Measurements from ENCODE around the gene AMPD3. TPM values are rescaled to one million over a fixed set of nuclear protein-coding genes. Genes with fewer than 3 reads are reported as not detected.
A peak's percentile ranks its signal among the peaks of the same experiment; 100 is the strongest.

Gene AMPD3
- total RNA-seq: 1 to 10 TPM; 7.9 to 9.7 TPM

DNA sequence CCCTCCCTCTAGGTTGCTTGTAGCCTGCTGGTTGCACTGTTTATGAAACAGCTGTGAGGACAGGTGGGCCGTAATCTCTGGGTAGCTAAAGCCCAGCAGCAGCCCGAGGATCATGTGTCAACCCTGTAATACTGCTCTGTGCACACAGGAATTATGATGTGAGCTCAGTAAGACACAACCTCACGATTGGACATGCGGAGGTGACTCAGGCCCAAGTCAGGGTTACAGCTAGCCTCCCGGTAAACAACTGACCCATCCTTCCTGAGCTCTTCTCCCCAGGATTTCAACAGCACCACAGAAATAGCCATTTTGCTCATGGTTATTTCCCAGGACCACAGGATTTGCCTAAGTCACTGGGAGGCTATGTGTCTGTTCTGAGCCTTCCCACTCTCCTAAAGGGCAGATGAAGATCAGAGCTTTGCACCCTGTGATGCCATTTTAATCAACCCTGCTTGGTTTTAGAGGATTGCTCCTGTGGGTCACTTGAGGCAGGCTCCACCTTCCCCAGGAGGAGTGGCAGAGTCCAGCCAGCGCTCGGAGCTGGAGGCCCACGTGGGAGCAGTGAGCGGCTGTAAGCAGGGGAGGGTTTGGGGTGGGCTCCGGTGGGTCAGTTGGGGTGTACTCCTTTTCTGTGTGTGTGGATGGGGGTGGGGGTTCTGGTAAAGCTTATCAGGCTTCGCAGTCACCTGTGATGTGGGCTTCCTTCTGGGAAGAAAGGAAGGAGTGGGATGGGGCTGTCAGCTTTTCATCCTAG is at the start of gene AMPD3:
AMPD3 (plus strand) TSS at position 387 of the 754 bp plus-strand sequence. CDS start 6,256 bp downstream, outside the sequence.
- Histone ChIP-seq H3K9me3 (no peaks in the 10 kb centered on the region), H3K4me1 (peaks cover 4% of the 10 kb centered on the region), H3K27me3 (no peaks in the 10 kb centered on the region), H3K27ac (peak within 1 kb of the TSS; percentile 27), H3K9ac (ENCODE audit: low read depth in 2 of 2, low read length in 2 of 2) (peak within 1 kb of the TSS; percentile 19 to 53), H3K36me3 (no peaks in the 10 kb centered on the region), H3K4me3 (peak within 1 kb of the TSS; percentile 21)
- intact Hi-C loops (cut with DNase I): no loop called here
- TF ChIP-seq, protein P1, sequence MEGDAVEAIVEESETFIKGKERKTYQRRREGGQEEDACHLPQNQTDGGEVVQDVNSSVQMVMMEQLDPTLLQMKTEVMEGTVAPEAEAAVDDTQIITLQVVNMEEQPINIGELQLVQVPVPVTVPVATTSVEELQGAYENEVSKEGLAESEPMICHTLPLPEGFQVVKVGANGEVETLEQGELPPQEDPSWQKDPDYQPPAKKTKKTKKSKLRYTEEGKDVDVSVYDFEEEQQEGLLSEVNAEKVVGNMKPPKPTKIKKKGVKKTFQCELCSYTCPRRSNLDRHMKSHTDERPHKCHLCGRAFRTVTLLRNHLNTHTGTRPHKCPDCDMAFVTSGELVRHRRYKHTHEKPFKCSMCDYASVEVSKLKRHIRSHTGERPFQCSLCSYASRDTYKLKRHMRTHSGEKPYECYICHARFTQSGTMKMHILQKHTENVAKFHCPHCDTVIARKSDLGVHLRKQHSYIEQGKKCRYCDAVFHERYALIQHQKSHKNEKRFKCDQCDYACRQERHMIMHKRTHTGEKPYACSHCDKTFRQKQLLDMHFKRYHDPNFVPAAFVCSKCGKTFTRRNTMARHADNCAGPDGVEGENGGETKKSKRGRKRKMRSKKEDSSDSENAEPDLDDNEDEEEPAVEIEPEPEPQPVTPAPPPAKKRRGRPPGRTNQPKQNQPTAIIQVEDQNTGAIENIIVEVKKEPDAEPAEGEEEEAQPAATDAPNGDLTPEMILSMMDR (IDR thresholded peaks at IDR 0.05): no peak
- no peak for DNase-seq

GRCh38 chr11:10405865-10406592 is 49.0 kb upstream of the AMPD3 start:
- TF ChIP-seq, protein P1 (IDR thresholded peaks at IDR 0.05): peak; percentile 60
- Histone ChIP-seq H3K27ac (no peak overlapping the region), H3K36me3 (no peaks in the 10 kb centered on the region), H3K4me1 (no peaks in the 10 kb centered on the region), H3K9ac (ENCODE audit: low read depth in 2 of 2, low read length in 2 of 2) (no peak overlapping the region), H3K27me3 (no peaks in the 10 kb centered on the region), H3K4me3 (no peak overlapping the region), H3K9me3 (no peaks in the 10 kb centered on the region)
- intact Hi-C loops (cut with DNase I): loop anchor here (2.0 to 10.0 kb wide), 3 partner anchors 109 to 329 kb away; no protein-coding TSS in a partner anchor
- peak; percentile 58 for DNase-seq

DNA sequence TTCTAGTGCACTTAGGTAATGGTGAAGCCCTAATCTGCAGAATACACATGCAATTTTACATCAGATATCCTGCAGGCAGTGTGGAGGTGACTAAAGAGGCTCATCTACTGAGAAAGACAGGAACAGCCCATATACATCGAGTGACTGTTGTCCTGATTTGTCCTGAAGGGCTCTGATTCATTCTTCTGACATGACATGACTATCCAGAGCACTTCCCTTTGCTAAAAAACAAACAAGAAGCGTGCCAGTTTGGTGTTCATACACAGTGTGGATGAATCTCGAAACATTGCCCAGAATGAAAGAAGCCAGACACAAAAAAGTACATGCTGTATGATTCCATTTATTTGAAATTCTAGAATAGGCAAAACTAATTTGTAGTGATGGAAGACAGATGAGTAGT is 48.0 kb upstream of the AMPD3 start:
- Histone ChIP-seq H3K4me3 (no peak overlapping the region), H3K36me3 (no peaks in the 10 kb centered on the region), H3K4me1 (no peaks in the 10 kb centered on the region), H3K9me3 (no peaks in the 10 kb centered on the region), H3K9ac (ENCODE audit: low read depth in 2 of 2, low read length in 2 of 2) (no peak overlapping the region), H3K27ac (no peak overlapping the region), H3K27me3 (no peaks in the 10 kb centered on the region)
- TF ChIP-seq, protein P1 (IDR thresholded peaks at IDR 0.05): no peak
- intact Hi-C loops (cut with DNase I): loop anchor here (2.0 to 10.0 kb wide), 3 partner anchors 108 to 328 kb away; no protein-coding TSS in a partner anchor
- DNase-seq: no peak

GRCh38 chr11:10407749-10408685 is 47.0 kb upstream of the AMPD3 start:
- no peak for DNase-seq
- H3K4me1 ChIP-seq: no peaks in the 10 kb centered on the region
- H3K27ac ChIP-seq: no peak overlapping the region
- no peak overlapping the region for H3K4me3 ChIP-seq
- TF ChIP-seq, protein P1 (IDR thresholded peaks at IDR 0.05): no peak
- intact Hi-C loops (cut with DNase I): loop anchor here (2.0 to 10.0 kb wide), 3 partner anchors 107 to 327 kb away; no protein-coding TSS in a partner anchor
- no peaks in the 10 kb centered on the region for H3K27me3 ChIP-seq
- no peak overlapping the region for H3K9ac ChIP-seq (ENCODE audit: low read depth in 2 of 2, low read length in 2 of 2)
- H3K36me3 ChIP-seq: no peaks in the 10 kb centered on the region
- no peaks in the 10 kb centered on the region for H3K9me3 ChIP-seq

DNA sequence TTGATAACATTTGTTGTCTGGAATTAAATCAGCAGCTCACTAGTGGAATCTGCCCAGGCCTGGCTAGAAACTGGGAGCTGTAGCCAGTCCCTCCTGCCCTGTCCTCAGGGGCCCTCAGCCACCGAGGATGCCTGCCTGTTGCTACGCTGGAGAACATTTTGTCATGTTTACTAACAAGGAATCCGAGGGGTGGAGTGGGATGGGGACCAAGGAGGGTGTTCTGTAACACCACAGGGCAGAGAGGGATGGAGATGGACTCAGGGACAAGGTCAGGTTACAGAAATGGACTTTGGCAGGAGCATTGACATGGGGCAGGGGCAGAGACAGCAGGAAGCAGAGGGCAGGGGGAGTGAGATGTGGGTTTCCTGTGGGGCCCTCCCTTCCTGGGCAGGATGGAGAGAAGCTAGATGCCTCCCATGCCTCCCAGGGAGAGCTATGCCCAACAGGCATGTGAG is 45.8 kb upstream of the AMPD3 start:
- no peak overlapping the region for H3K27ac ChIP-seq
- no peaks in the 10 kb centered on the region for H3K36me3 ChIP-seq
- H3K27me3 ChIP-seq: no peaks in the 10 kb centered on the region
- TF ChIP-seq, protein P1 (IDR thresholded peaks at IDR 0.05): no peak
- H3K9ac ChIP-seq (ENCODE audit: low read depth in 2 of 2, low read length in 2 of 2): no peak overlapping the region
- H3K9me3 ChIP-seq: no peaks in the 10 kb centered on the region
- H3K4me3 ChIP-seq: no peak overlapping the region
- DNase-seq: no peak
- intact Hi-C loops (cut with DNase I): loop anchor here (10.0 kb wide), 1 partner anchor 106 kb away; no protein-coding TSS in a partner anchor
- no peaks in the 10 kb centered on the region for H3K4me1 ChIP-seq
